HG03469 (cell line): ENCODE measurements around the gene XRCC3.
A peak's percentile ranks its signal among the peaks of the same experiment; 100 is the strongest.

ENCODE experiments used
- ATAC-seq: cut with Tn5 transposase; IDR thresholded peaks from one replicate; pipeline ENCODE4 v1.9.1; 2021; ENCODE audit warnings: mild to moderate bottlenecking, moderate library complexity, moderate number of reproducible peaks; ENCODE audit not compliant: unreplicated experiment

The XRCC3 gene

DNA sequence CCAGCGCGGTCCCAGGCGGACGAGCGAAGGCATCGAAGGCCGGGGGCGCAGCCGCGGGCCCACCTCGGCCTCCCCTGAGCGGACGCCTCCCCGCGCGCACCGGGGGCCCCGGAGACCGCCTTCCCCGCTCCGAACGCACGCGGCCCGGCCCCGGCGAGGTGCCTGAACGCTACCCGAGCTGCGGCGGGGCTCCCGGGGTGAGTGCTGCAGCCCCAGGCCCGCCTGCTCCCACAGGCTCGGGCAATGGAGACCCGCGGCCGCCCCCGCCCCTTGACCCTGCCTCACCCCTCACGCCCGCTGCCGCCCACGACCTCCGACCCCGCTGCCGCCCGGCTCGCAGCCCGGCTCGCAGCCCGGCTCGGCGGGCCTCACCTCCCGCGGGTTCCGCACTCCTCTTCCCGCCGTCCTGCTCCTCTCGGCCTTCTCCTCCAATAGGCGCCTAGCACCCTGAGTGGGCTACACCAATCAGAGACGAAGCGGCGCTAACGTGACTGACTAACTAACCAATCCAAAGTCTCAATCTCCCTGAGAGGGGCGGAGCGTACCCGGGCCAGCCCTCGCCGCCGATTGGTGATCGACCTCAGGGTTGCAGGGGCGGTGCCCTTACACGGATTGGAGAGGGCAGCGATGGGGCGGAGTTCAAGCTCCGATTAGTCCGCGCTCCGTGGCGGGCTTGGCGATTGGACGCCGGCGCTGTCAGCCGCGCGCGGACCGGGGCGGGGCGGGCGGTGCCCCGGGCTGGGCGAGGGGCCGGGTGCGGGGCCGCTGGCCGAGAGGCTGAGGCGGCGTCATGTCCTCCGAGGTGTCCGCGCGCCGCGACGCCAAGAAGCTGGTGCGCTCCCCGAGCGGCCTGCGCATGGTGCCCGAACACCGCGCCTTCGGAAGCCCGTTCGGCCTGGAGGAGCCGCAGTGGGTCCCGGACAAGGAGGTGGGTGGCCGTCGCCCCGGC, at the start of gene XRCC3, which contains the start of gene ZFYVE21:
Gene XRCC3 (minus strand): TSS at position 400 of the 949 bp plus-strand sequence. CDS start 4,364 bp downstream, outside the sequence.
Gene ZFYVE21 (plus strand): TSS at position 759 of the 949 bp plus-strand sequence. CDS start 32 bp downstream, at position 791.
- peak; percentile 86 for ATAC-seq

DNA sequence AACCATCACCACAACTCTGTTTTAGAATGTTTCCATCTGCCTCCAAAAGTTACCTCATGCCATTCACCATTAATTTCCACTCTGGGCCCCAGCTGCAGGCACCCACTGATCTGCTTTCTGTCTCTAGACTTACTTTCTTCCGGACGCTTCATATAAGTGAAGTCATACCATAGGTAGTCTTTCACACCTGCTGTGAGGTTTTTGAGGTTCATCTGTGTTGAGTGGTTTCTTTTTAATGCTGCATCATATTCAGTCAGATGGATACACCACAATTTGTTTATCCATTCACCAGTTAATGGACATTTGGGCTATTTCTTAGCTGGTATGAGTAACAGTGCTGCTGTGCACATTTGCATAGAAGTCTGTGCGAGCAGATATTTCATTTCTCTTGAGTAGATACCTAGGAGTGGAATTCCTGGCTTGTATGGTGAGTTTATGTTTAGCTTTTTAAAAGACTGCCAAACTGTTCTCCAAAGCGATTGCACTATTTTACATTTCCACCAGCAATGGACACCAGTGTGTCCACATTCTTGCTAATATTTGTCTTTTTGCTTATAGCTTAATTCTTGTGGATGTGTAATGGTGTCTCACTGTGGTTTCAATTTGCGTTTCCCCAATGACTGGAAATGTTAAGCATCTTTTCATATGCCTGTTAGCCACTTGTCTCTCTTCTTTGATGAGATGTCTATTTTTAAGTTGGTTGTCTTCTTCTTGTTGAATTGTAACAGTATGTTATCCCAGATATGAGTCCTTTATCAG, 48.7 kb upstream of the XRCC3 start:
- ATAC-seq: peak; percentile 67

DNA sequence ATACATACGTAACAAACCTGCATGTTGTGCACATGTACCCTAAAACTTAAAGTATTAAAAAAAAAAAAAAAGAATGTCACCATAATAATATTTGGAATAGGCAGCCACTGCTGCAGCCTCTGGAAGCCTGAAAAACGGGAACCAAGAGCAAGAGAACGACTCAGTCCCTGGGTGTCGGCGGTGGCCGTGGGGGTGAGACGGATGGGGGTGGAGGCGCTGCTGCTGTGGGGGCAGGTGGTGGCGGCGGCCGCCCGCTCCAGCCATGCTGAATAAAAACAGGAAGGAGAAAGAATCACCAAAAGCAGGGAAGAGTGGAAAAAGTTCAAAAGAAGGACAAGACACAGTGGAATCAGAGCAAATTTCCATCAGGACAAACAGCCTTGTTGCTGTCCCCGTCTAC, 47.3 kb upstream of the XRCC3 start:
- ATAC-seq: no peak

DNA sequence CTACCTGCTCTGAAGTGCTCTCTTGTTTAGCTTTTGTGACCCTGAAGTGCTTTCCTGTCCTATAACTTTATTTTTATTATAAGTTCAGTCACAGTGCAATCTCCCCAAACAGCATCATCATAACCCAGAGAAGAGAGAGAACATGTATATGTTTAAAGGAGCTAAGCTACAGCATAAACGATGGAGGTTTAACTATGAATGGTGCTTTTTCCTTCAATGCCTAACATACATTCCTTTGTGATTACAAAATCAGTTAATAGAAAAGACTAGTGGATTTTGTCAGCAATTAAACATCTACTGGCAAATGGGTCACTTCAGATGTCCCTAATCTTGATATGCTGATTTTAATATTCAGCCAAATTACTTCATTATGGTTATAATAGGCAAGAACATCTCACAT, 46.8 kb upstream of the XRCC3 start:
- no peak for ATAC-seq

DNA sequence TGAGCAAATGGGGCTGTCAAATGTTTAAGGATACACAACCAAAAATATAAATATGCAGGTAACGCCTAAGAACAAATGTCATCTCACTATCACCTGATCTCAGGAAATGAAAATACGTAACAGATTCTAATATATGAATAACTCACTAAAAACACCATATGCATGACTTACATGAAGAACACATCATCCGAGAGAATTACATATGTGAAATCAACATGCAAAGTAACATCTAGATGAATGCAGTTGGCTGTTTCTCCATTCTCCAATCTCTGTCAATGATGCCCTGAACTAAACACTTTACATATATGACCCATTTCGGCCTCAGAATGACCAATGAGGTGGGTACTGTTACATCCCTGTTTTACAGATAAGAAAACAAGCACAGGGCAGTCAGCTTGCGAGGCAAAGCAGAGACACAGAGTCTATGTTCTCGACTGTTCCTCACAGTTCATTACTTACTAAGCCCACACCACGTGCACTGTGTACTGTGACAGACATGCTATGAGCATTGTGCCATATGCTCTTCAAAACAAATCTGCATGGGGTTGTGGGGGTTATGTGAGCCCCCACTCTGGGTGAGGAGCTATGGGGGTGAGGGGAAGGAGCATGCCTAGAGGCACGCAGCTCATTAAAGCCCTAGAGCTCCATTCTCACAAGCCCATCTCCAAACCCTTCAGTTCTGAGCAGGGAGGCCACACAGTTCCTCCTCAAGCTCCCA, 43.0 kb upstream of the XRCC3 start:
- no peak for ATAC-seq

DNA sequence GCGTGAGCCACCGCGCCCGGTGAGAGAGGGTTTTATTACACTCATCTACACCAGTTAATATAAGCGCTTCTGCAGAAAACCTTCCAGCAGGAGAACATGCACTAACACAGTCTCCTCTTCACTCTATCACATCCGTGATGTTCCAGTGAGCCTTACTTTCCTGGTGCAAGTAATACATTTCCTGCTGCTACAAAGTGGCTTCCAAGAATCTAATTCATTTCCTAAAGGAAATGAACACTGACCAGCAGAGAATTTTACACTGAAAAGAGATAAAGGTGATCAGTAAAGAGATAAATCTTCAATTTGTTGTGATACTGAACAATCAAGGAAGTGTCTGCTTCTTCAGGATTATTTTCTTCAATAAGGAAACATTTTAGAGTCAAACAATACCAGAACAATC, 39.8 kb upstream of the XRCC3 start:
- ATAC-seq: no peak

DNA sequence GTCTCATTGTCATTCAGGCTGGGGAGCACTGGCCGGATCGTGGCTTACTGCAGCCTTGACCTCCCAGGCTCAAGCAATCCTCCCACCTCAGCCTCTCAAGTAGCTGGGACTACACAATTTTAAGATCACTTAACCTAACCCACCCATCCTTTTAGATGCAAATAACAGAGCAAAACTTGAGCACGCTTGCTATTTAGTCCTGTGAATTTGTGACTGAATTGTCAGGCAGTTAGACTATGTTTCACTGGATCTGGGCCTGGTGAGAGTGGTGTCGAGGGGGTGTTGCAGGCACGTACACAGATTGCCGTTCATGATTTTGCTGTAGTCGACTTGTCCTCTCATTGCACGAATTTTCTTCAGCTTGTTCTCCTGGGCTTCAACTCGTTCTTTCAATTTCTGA, 38.5 kb upstream of the XRCC3 start:
- ATAC-seq: no peak

DNA sequence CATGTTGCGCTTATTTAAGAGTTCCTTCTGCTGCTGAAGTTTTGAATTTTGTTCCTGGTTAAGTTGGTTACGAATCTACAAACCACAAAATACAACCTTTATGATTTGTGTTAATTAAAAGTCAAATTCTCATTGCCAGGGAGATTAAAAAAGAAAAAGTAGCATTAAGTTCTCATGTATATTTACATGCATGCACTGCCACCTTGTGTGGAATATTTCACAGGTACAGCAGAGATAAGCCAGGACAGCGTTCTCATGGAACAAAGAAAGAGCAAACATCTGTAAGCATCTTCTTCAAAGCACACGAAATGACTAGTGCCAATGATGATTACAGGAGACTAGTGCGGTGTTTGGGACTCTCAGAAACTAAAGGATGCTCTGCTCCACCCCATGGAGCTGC, 34.6 kb upstream of the XRCC3 start:
- ATAC-seq: no peak

DNA sequence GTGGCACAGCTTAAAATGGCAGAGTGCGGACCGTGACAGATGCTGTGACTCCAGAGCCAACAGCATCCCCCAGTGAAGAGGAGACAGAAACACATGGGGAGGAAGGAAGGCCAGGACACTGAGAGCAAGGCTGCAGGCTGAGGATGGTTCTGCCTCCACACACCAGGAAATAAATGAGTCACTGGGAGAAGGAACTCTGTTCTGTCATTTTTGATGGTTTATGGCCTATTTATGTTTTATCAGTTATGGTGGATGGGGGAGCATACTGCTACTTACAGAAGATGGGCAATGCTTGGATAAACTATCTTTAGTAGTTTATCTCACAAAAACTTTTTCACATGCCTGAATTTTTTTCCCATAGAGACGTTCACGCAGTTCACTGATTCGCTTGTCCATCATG, 34.2 kb upstream of the XRCC3 start:
- no peak for ATAC-seq

DNA sequence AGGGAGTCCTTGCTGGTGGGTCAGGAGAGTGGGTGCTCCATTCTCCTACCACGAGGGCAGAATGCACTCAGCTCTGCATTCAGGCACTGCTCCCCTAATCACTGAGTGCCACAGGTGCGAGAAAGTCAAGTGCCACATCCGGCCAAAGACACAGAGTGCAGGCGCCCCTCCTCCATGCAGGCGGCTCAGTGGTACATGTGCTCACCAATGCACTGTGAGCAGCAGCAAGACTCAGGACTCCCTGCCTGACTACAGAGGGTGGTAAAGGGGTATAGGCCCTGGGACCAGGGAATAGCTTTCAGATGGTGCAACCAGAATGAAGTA, 33.2 kb upstream of the XRCC3 start:
- ATAC-seq: no peak

DNA sequence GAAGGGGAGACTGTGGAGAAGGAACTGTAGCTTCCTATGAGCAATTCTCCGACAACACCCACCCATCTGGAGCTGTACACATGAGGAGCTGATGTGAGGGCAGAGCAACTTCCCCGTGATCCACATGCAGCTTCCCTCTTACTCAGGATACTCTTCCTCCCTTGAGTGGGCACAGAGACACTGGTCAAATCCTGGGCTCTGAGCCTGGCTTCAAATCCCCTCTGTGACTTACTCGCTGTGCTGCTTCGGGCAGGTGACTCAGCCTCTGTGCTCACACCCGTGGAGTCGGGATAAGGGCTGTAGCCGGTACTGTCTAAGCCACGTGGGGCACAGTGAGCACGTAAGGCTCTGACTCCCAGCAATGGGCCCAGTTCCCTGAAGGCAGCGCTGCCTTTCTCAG, 31.4 kb upstream of the XRCC3 start:
- ATAC-seq: no peak

DNA sequence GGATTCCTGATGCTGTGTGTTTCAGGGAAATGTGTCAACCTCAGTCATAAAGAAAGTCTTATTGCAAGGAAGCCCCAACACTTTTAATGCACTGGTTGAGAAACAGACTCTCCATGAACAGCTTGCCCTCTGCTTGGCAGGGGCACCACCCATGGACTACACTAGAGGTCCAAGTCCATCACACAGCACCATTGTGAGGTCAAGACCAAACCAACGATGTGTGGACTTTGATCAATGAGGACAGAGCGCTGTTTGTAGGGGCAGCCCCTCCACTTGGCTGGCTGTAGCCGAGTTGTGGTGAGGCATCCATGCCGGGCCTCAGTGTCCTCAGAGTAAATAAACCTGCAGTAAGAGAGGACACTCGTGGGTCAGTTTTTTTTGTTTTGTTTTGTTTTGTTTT, 30.2 kb upstream of the XRCC3 start:
- ATAC-seq: no peak

DNA sequence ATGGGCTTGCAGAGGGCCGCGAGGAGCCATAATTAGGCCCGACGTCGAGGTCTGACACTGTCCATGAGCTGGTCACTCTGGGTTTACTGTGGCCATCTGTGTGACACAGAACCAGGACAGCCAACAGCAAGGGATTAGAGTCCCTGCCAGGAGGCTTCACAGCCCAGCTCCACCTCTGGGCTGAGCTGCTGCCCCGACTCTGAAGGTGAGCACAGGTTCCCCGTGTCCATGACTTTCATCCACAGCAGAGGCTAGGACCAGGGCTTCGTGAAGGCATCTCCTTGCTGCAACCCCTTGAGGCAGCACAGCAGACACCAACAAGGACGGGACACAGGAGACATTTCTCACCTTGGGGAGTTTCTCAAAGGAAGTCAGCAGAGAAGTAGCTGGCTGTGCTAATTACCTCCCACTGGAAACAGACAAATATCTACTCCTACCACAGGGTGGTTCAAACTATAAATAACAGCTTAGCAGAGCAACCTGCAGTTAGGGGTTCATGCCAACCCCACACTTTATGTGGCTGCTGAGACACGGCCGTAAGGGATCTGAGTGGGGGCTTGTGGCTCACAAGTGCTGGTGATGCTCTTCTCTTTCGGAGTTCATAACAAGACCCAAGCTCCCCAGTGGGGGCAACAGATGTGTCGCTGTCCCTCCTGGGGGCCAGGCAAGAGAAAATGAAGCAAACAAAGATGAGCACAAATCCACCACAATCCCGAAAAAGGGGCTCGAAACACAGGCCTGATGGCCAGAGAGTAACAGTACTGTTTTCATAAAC, 29.6 kb upstream of the XRCC3 start:
- ATAC-seq: no peak

DNA sequence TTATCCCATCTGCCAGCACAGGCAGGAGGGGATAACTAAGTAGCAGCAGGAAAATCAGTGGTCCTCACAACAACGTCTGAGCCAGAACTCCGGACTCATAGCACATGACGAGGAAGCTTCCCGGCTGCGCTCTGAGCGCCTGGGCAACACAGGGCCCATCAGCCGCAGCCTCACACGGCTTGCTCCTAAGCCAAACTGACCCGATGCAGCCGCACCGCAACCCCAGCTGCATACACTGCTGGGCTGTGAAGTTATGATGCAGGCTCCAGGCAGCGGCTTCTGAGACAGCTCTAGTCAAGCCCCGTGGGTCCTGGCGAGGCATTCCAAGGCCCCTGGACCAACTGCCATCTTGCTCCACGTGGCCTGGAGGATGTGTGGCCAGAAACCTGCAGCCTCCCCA, 28.4 kb upstream of the XRCC3 start:
- ATAC-seq: no peak

DNA sequence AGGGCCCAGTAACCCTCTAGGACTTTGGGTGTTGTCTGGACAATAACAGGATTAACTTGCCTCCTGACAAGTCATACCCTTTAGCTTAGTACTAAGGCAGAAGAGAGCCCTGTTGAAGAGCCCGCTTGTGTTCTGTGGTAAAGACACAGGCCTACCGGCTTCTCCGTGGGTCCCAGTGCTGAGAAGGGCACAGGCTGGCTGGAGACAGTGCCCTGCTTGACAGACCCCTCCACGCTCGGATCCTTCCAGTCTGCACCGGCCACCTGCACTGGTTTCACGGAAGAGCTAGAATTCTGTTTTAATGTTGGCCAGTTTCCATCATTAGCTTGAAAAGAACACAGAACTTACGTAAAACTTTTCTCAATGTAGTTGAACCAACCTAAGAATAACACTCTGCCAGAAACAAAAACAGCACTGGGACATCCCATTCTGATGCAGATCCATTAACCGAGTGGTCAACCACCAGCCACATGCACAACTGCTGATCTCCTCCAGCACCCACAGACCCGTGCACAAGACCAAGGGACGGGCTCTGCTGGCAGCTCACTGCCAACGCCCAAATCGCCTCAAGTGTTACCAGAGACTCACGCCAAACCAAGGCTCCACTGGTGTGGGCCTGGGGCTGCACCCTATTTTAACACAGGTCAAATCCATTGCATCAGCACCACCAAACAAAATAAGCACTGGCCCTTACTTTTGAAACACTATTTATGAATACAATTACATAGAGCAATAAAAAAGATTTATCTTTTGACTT, 27.4 kb upstream of the XRCC3 start:
- no peak for ATAC-seq

DNA sequence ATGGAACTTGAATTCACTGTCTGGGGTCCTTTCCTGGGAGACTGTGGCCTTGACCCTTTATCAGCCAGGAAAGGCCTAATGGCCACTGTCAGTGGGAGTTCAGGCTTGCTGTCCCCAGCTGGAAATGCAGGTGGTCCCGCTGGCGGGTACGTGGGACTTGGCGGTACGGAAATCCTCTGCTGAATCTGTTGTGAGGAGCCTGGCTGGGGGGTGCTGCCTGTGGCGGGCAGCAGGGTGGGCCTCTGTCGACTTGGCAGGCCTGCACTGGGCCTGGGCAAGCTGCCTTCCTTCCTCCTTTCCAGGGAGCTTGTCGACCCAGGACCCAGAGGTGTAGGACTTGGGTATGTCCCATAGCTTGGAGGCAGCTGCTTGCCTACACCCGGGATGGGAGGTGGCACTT, 26.6 kb upstream of the XRCC3 start:
- no peak for ATAC-seq

DNA sequence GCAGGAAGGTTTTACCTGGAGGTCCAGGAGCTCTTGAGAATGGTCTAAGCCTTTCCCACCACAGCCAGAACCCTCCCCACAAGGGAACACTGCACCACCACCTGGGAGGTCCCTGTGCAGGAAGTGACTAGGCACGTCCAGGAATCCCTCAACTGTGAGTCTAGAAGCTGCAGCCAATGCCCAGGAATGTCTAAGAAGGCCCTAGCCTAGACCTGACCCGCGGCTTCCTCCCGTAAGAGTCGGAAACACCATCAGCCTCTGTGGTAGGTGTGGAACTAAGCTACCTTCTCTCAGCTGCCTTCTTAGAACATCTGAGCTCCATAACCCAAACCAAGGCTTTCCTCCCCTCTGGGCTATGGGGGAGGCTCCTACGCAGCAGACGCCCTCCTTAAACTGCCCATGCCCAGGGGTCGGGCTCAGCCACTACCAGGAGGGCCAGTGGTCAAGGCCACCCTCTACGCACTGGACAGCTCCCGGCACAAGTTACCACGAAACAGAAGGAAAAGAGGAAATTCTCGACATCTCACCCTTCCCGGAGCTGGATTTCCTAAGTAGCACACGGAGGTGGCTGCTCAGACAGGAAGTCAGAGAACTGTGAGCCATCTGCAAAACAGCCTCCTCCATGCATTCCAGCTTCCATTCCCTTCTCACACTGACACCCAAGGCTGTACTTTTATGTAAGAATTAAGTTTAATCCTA, 25.9 kb upstream of the XRCC3 start:
- no peak for ATAC-seq

DNA sequence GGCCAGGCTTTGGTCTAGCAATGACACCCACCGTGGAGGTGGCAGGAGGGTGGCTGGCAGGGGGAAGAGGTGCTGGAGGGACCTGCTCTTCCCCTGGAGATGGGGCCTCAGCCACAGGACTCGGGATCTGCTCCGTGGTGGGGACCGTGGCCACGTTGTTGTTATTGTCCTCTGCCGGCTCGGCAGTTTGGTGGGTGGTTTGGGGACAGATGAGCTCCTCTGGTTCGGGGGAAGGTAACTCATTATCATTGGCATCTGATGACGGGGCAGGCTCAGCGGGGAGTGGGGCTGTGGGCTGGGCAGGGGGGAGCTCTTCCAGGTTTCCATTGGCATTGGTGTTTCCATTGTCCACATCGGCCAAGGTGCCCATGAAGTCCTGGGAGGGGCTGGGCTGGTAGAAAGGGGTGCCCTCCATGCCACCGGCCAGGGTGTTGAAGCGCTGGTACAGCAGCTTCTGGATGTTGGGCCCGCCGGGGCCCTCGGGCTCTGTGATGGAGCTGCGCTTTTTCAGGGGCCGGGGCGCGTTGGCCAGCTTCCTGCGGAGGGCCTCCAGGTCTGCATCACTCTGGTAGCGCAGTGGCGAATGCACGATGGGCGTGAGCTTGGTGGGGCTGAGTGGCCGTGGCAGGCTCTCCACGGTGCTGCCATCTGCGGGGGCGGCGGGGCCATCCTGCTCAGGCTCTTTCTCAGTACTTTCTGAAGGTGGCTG, 24.7 kb upstream of the XRCC3 start:
- ATAC-seq: no peak

DNA sequence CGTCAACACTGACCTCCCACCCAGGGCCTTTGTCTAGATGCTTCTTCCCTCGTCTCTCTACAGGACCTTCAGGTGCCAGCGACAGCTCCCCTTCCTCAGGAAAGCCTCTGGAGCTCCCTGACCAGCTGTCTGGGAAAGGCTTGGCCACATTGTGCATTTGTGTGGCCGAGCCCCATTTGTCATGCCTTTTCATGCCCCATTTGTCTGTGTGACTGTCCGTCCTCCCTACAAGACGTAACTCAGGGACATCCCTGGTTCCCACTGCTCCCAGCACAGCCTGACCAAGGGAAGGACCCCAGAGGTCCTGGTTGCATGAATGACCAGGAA, 24.2 kb upstream of the XRCC3 start:
- no peak for ATAC-seq
